ENCODE data around the gene HOXA3. TPM values are rescaled to one million over a fixed set of nuclear protein-coding genes. Genes with fewer than 3 reads are reported as not detected.

Gene HOXA3
- total and polyA plus RNA-seq, 2 of the 13 experiments (the other 11 are each of a cell fraction or from before 2014, with no cell fraction given) = 2.9 to 4.6 TPM

DNA sequence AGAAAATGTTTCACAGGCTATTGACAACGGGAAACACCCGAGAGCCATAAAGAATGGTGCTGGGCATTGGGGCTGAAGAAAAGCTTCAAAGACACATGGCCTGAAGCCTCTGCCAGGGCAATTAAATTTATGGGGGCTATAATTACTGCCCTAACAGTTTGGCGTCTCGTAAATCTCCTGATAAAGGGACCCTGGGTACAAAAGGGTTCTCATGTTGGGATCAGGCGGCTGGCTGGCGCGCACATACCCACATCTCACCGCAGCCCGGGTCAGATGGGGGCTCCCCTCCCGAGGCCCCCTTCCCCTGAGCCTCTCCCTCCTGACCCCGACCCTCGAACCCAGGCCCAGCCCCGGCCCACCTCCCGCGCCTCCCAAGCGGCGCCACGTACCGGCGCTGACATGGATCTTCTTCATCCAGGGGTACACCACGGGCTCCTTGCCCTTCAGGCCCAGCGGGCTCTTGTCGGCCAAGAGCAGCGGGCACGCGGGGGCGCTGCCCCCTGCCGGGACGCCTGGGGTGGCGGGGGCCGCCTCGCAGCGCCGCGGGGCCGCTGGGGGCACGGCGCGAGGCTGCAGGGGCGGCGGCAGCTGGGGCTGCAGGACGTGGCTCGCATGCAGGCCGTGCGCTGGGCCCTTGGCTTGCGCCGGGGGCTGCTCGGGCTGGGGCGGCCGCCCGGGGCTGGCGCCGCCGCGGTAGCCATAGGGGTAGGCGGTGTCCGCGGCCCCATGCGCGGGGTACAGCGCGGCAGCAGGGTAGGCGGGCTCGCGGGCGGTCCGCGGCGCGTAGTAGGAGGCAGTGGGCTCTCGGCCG lies 22.4 kb downstream of the HOXA3 start (continued):
- TF ChIP-seq, protein P1, sequence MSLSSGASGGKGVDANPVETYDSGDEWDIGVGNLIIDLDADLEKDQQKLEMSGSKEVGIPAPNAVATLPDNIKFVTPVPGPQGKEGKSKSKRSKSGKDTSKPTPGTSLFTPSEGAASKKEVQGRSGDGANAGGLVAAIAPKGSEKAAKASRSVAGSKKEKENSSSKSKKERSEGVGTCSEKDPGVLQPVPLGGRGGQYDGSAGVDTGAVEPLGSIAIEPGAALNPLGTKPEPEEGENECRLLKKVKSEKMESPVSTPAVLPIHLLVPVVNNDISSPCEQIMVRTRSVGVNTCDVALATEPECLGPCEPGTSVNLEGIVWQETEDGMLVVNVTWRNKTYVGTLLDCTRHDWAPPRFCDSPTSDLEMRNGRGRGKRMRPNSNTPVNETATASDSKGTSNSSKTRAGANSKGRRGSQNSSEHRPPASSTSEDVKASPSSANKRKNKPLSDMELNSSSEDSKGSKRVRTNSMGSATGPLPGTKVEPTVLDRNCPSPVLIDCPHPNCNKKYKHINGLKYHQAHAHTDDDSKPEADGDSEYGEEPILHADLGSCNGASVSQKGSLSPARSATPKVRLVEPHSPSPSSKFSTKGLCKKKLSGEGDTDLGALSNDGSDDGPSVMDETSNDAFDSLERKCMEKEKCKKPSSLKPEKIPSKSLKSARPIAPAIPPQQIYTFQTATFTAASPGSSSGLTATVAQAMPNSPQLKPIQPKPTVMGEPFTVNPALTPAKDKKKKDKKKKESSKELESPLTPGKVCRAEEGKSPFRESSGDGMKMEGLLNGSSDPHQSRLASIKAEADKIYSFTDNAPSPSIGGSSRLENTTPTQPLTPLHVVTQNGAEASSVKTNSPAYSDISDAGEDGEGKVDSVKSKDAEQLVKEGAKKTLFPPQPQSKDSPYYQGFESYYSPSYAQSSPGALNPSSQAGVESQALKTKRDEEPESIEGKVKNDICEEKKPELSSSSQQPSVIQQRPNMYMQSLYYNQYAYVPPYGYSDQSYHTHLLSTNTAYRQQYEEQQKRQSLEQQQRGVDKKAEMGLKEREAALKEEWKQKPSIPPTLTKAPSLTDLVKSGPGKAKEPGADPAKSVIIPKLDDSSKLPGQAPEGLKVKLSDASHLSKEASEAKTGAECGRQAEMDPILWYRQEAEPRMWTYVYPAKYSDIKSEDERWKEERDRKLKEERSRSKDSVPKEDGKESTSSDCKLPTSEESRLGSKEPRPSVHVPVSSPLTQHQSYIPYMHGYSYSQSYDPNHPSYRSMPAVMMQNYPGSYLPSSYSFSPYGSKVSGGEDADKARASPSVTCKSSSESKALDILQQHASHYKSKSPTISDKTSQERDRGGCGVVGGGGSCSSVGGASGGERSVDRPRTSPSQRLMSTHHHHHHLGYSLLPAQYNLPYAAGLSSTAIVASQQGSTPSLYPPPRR (CRISPR knock-in tag; IDR thresholded peaks at IDR 0.05; ENCODE audit: borderline replicate concordance) = no peak
- TF ChIP-seq, protein P2, sequence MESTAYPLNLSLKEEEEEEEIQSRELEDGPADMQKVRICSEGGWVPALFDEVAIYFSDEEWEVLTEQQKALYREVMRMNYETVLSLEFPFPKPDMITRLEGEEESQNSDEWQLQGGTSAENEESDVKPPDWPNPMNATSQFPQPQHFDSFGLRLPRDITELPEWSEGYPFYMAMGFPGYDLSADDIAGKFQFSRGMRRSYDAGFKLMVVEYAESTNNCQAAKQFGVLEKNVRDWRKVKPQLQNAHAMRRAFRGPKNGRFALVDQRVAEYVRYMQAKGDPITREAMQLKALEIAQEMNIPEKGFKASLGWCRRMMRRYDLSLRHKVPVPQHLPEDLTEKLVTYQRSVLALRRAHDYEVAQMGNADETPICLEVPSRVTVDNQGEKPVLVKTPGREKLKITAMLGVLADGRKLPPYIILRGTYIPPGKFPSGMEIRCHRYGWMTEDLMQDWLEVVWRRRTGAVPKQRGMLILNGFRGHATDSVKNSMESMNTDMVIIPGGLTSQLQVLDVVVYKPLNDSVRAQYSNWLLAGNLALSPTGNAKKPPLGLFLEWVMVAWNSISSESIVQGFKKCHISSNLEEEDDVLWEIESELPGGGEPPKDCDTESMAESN (CRISPR knock-in tag; conservative IDR thresholded peaks at IDR 0.05) = peak; percentile 9; the same call in 1 of the 2 replicates
- TF ChIP-seq ZFY (CRISPR knock-in tag; IDR thresholded peaks at IDR 0.05) = peak; percentile 70
- peak; percentile 54 for TF ChIP-seq PHF8 (CRISPR knock-in tag; IDR thresholded peaks at IDR 0.05)
- TF ChIP-seq SALL1 (CRISPR knock-in tag; IDR thresholded peaks at IDR 0.05) = 0 out of 2 replicates have a peak, but pooled peaks have one; percentile 15
- no peak for TF ChIP-seq ZSCAN31 (CRISPR knock-in tag; IDR thresholded peaks at IDR 0.05; ENCODE audit: low read depth)
- TF ChIP-seq, protein P3, sequence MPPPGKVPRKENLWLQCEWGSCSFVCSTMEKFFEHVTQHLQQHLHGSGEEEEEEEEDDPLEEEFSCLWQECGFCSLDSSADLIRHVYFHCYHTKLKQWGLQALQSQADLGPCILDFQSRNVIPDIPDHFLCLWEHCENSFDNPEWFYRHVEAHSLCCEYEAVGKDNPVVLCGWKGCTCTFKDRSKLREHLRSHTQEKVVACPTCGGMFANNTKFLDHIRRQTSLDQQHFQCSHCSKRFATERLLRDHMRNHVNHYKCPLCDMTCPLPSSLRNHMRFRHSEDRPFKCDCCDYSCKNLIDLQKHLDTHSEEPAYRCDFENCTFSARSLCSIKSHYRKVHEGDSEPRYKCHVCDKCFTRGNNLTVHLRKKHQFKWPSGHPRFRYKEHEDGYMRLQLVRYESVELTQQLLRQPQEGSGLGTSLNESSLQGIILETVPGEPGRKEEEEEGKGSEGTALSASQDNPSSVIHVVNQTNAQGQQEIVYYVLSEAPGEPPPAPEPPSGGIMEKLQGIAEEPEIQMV (CRISPR knock-in tag; IDR thresholded peaks at IDR 0.05; ENCODE audit: low read depth) = no peak
- TF ChIP-seq, protein P4, sequence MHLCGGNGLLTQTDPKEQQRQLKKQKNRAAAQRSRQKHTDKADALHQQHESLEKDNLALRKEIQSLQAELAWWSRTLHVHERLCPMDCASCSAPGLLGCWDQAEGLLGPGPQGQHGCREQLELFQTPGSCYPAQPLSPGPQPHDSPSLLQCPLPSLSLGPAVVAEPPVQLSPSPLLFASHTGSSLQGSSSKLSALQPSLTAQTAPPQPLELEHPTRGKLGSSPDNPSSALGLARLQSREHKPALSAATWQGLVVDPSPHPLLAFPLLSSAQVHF (CRISPR knock-in tag; IDR thresholded peaks at IDR 0.05) = no peak
- TF ChIP-seq PAWR (CRISPR knock-in tag; IDR thresholded peaks at IDR 0.05; ENCODE audit: borderline replicate concordance) = no peak

Data from HepG2 (cell line).